ENCODE data around the gene SP4. TPM values are rescaled to one million over a fixed set of nuclear protein-coding genes. Genes with fewer than 3 reads are reported as not detected.

SP4 gene
- 10 to 100 TPM in 2 of 5 donors, 1 to 10 TPM in 3; 6.8 to 10.8 (median 9.0) TPM for polyA plus RNA-seq (ENCODE audit: insufficient read depth in 1 of 5, insufficient read length in 5 of 5, low replicate concordance in 1 of 5)
- long read RNA-seq, donor 1, full-length matches to known transcripts, result 1 of 1 reads
- long read RNA-seq, donor 1, partial matches to known transcripts, result 0 of 1 reads
- long read RNA-seq, donor 1, other reads (novel, unspliced or antisense), result 0 of 1 reads
- long read RNA-seq, donor 2, result 0 reads
- long read RNA-seq, donor 3, result 0 reads
- long read RNA-seq, donor 4, result 0 reads
- long read RNA-seq, donor 5, full-length matches to known transcripts, result 1 of 1 reads
- long read RNA-seq, donor 5, partial matches to known transcripts, result 0 of 1 reads
- long read RNA-seq, donor 5, other reads (novel, unspliced or antisense), result 0 of 1 reads
- long read RNA-seq, donor 6, full-length matches to known transcripts, result 1 of 1 reads
- long read RNA-seq, donor 6, partial matches to known transcripts, result 0 of 1 reads
- long read RNA-seq, donor 6, other reads (novel, unspliced or antisense), result 0 of 1 reads
- long read RNA-seq, donor 7, result 0 reads
- long read RNA-seq, donor 8, result 0 reads

GRCh38 chr7:21427871-21428658 is at the start of gene SP4:
Gene SP4 (plus strand): TSS chr7:21428083. CDS start chr7:21428252, 169 bp downstream.
- peak; percentile 91 to 93 for DNase-seq

- DNase-seq, result no peak
These were observed 44.4 kb upstream of the SP4 start for GRCh38 chr7:21383227-21384220.

GRCh38 chr7:21393937-21394336 is 33.9 kb upstream of the SP4 start:
- DNase-seq, result no peak

- no peak for DNase-seq
These were observed 25.9 kb upstream of the SP4 start for GRCh38 chr7:21401944-21402343.

- DNase-seq, result no peak
These were observed 19.9 kb upstream of the SP4 start for GRCh38 chr7:21407796-21408480.

- DNase-seq, result no peak
These were observed 19.4 kb upstream of the SP4 start for GRCh38 chr7:21408481-21408820.

- no peak for DNase-seq
These were observed 15.5 kb upstream of the SP4 start for GRCh38 chr7:21412410-21412851.

- DNase-seq, result no peak
These were observed 14.9 kb upstream of the SP4 start for GRCh38 chr7:21412957-21413356.

GRCh38 chr7:21413502-21413901 is 14.4 kb upstream of the SP4 start:
- no peak for DNase-seq

- DNase-seq, result no peak
These were observed 13.0 kb upstream of the SP4 start for GRCh38 chr7:21414795-21415393.

GRCh38 chr7:21417647-21418046 is 10.2 kb upstream of the SP4 start:
- no peak for DNase-seq

- DNase-seq, result no peak
These were observed 5.1 kb upstream of the SP4 start for GRCh38 chr7:21422751-21423150.

- DNase-seq, result no peak
These were observed 2.6 kb upstream of the SP4 start for GRCh38 chr7:21425290-21425689.

- no peak for DNase-seq
These were observed 1.3 kb upstream of the SP4 start for GRCh38 chr7:21426286-21427181.

GRCh38 chr7:21427182-21427870 is 557 bp upstream of the SP4 start:
- peak; percentile 99 for DNase-seq

GRCh38 chr7:21428659-21428941 is 717 bp downstream of the SP4 start:
- no peak for DNase-seq

- no peak for DNase-seq
These were observed 1.1 kb downstream of the SP4 start for GRCh38 chr7:21429021-21429420.

- DNase-seq, result no peak
These were observed 2.1 kb downstream of the SP4 start for GRCh38 chr7:21429786-21430574.

Measured in right lung (tissue), 10 donors.